Measurements from ENCODE around the gene SHROOM3.

GRCh38 chr4:76563454-76564122 is 128.6 kb downstream of the SHROOM3 start:
- no peak for TF ChIP-seq SP1 (IDR thresholded peaks at IDR 0.05)
- TF ChIP-seq L3MBTL2 (conservative IDR thresholded peaks at IDR 0.05): no peak
- no peak for TF ChIP-seq LEF1 (IDR thresholded peaks at IDR 0.05; ENCODE audit: borderline replicate concordance)
- no peak for TF ChIP-seq FOXA1 (IDR thresholded peaks at IDR 0.05)
- TF ChIP-seq FOXK2 (IDR thresholded peaks at IDR 0.05): no peak
